ENCODE data around the gene PLCG2.
"Not testable (repeated sequence)": the region's sequence is repeated elsewhere in the genome, so short reads cannot be mapped to it uniquely, and the experiment has no call there.

The PLCG2 gene

GRCh38 chr16:81973737-81974136 is 194.6 kb downstream of the PLCG2 start:
- CTCF ChIA-PET: no interaction called here
- POLR2A ChIA-PET: no interaction called here
- no peak for DNase-seq (ENCODE audit: extremely low spot score)
- TF ChIP-seq CTCF (IDR thresholded peaks at IDR 0.05; ENCODE audit: control extremely low read depth, extremely low read depth, low read depth, missing control alignments): no peak

DNA sequence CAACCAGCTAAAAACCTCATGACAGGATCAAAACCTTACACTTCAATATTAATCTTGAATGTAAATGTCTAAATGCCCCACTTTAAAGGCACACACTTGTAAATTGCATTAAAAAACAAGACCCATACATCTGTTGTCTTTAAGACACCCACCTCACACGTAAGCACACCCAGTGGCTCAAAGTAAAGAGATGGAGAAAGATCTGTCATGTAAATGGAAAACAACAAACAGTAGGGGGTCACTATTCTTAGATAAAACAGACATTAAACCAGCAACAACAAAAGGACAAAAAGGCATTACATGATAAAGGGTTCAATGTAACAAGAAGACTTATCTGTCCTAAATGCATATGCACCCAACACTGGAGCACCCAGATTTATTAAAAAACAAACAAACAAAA is 196.5 kb downstream of the PLCG2 start:
- CTCF ChIA-PET: no interaction called here
- POLR2A ChIA-PET: no interaction called here
- DNase-seq (ENCODE audit: extremely low spot score): no peak
- TF ChIP-seq CTCF (IDR thresholded peaks at IDR 0.05; ENCODE audit: control extremely low read depth, extremely low read depth, low read depth, missing control alignments): no peak

DNA sequence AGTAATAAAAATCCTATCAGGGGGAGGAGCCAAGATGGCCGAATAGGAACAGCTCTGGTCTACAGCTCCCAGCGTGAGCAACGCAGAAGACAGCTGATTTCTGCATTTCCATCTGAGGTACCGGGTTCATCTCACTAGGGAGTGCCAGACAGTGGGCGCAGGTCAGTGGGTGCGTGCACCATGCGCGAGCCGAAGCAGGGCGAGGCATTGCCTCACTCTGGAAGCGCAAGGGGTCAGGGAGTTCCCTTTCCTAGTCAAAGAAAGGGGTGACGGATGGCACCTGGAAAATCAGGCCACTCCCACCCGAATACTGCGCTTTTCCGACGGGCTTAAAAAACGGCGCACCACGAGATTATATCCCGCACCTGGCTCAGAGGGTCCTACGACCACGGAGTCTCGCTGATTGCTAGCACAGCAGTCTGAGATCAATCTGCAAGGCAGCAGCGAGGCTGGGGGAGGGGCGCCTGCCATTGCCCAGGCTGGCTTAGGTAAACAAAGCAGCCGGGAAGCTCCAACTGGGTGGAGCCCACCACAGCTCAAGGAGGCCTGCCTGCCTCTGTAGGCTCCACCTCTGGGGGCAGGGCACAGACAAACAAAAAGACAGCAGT is 198.3 kb downstream of the PLCG2 start:
- CTCF ChIA-PET; POLR2A ChIA-PET; DNase-seq (ENCODE audit: extremely low spot score): not testable (repeated sequence)

- ChIA-PET POLR2A (no interaction called here), CTCF (no interaction called here)
- TF ChIP-seq CTCF (IDR thresholded peaks at IDR 0.05; ENCODE audit: control extremely low read depth, extremely low read depth, low read depth, missing control alignments): no peak
- no peak for DNase-seq (ENCODE audit: extremely low spot score)
Observed at GRCh38 chr16:81987121-81987520, 208.0 kb downstream of the PLCG2 start.

DNA sequence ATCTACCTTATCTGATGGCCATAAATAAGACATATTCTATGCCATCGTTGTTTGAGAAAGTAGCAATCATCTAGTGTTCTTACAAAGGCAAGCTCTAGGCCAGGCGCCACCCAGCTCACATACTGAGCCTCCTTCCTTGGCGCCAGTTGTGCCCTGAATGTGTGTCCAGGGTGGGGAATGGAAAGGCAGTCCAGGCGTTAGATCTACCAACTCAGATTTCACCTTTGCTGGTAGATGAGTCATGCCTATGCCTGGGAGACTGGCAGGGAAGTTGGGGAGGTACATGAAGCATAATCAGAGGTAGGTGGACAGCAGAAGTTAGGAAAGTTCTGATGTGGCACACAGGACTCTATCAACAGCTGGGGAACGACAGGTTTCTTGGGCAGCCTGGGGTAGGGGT is 208.6 kb downstream of the PLCG2 start:
- CTCF ChIA-PET: no interaction called here
- no peak for TF ChIP-seq CTCF (IDR thresholded peaks at IDR 0.05; ENCODE audit: control extremely low read depth, extremely low read depth, low read depth, missing control alignments)
- POLR2A ChIA-PET: no interaction called here
- DNase-seq (ENCODE audit: extremely low spot score): no peak

- POLR2A ChIA-PET: no interaction called here
- TF ChIP-seq CTCF (IDR thresholded peaks at IDR 0.05; ENCODE audit: control extremely low read depth, extremely low read depth, low read depth, missing control alignments): no peak
- DNase-seq (ENCODE audit: extremely low spot score): no peak
- CTCF ChIA-PET: no interaction called here
Observed at GRCh38 chr16:81992859-81993258, 213.8 kb downstream of the PLCG2 start.

GRCh38 chr16:81994485-81994884 is 215.4 kb downstream of the PLCG2 start:
- CTCF ChIA-PET: no interaction called here
- no peak for TF ChIP-seq CTCF (IDR thresholded peaks at IDR 0.05; ENCODE audit: control extremely low read depth, extremely low read depth, low read depth, missing control alignments)
- DNase-seq (ENCODE audit: extremely low spot score): no peak
- POLR2A ChIA-PET: no interaction called here
